CD4-positive, CD25-positive, alpha-beta regulatory T cell (primary cell): ENCODE data around the gene RLN1. TPM values are rescaled to one million over a fixed set of nuclear protein-coding genes. Genes with fewer than 3 reads are reported as not detected.
A peak's percentile ranks its signal among the peaks of the same experiment; 100 is the strongest.
"Not testable (repeated sequence)": the region's sequence is repeated elsewhere in the genome, so short reads cannot be mapped to it uniquely, and the experiment has no call there.

Experiments used
- ATAC-seq, 2 donors: fragments of 150-1000 bp; cut with Tn5 transposase; one replicate each; pipeline ENCODE4 v1.10.0; 2021; ENCODE audit warnings: low read depth in 2 of 2, moderate number of reproducible peaks in 2 of 2, moderate library complexity in 1 of 2
- DNase-seq, 3 donors: peaks; one replicate each; pipeline versions ENCODE4 v3.0.0 to v3.0.0-alpha.2; 2012 to 2022; ENCODE audit warnings: mixed read lengths in 1 of 3
- H3K27ac ChIP-seq: one replicate; pipeline ENCODE4 v1.7.0; 2013; ENCODE audit warnings: mild to moderate bottlenecking, low read length; ENCODE audit not compliant: insufficient read depth, poor library complexity, severe bottlenecking
- H3K27me3 ChIP-seq: one replicate; pipeline ENCODE4 v1.7.0; 2013; ENCODE audit warnings: low read length; ENCODE audit not compliant: control insufficient read depth, insufficient read depth
- H3K36me3 ChIP-seq: one replicate; pipeline ENCODE4 v1.7.0; 2013; ENCODE audit warnings: mild to moderate bottlenecking, low read length, moderate library complexity; ENCODE audit not compliant: control insufficient read depth, insufficient read depth
- H3K4me1 ChIP-seq: 2 replicates; pipeline ENCODE4 v1.7.0; 2013; ENCODE audit warnings: mild to moderate bottlenecking, low read length; ENCODE audit not compliant: insufficient read depth, control insufficient read depth, poor library complexity, severe bottlenecking
- H3K4me3 ChIP-seq: one replicate; pipeline ENCODE4 v1.7.0; 2013; ENCODE audit warnings: low read depth, mild to moderate bottlenecking, low read length, moderate library complexity
- H3K9me3 ChIP-seq, 2 experiments: 1 replicate in 1 of 2; 2 replicates in 1 of 2; pipeline ENCODE4 v1.7.0; 2013; ENCODE audit warnings: low read length in 2 of 2, mild to moderate bottlenecking in 1 of 2, moderate library complexity in 1 of 2; ENCODE audit not compliant: control insufficient read depth in 2 of 2
- H3K27ac Mint-ChIP-seq, 3 donors: one replicate each; pipeline ENCODE4 v1.8.0; 2020 to 2022; ENCODE audit warnings: mild to moderate bottlenecking in 3 of 3, mixed read lengths in 3 of 3, moderate library complexity in 2 of 3
- H3K27me3 Mint-ChIP-seq: one replicate; pipeline ENCODE4 v1.8.0; 2022; ENCODE audit warnings: mild to moderate bottlenecking, mixed read lengths
- H3K36me3 Mint-ChIP-seq: one replicate; pipeline ENCODE4 v1.8.0; 2020; ENCODE audit warnings: mixed read lengths
- H3K4me1 Mint-ChIP-seq, 4 donors: one replicate each; pipeline ENCODE4 v1.8.0; 2020 to 2022; ENCODE audit warnings: mixed read lengths in 4 of 4, mild to moderate bottlenecking in 1 of 4
- H3K4me3 Mint-ChIP-seq, 4 donors: one replicate each; pipeline ENCODE4 v1.8.0; 2020 to 2022; ENCODE audit warnings: mild to moderate bottlenecking in 4 of 4, mixed read lengths in 4 of 4, moderate library complexity in 3 of 4
- H3K9me3 Mint-ChIP-seq, 7 donors: one replicate each; pipeline ENCODE4 v1.8.0; 2020 to 2022; ENCODE audit warnings: mixed read lengths in 7 of 7, mild to moderate bottlenecking in 3 of 7, moderate library complexity in 2 of 7
- polyA plus RNA-seq, 4 donors: library from polyadenylated mRNA; unstranded; fragments of 300-500 nt; fragmentation: Illumina TruSeq; gene quantifications; one replicate each; pipeline ENCODE4 v1.2.3, GENCODE V29; 2021
- total RNA-seq: library from RNA; stranded (reverse); gene quantifications from one replicate; pipeline ENCODE4 v1.2.3, GENCODE V29; 2022

Gene RLN1
- total and polyA plus RNA-seq, 5 donors from 2014 or later, result 0.79 to 3.2 (median 2.6) TPM

GRCh38 chr9:5352637-5353248 is 13.1 kb upstream of the RLN1 start:
- Histone ChIP-seq H3K9me3 (peaks cover 0 to 2% of the 10 kb centered on the region in 2 experiments), H3K27me3 (no peaks in the 10 kb centered on the region), H3K27ac (no peak overlapping the region), H3K4me1 (peaks cover 23% of the 10 kb centered on the region), H3K4me3 (peak overlapping the region; percentile 42), H3K36me3 (peaks cover 7% of the 10 kb centered on the region)
- Mint-ChIP-seq H3K27ac (peak overlapping the region; percentile 21 to 74 (median 44)), H3K36me3 (peaks cover 15% of the 10 kb centered on the region), H3K27me3 (no peaks in the 10 kb centered on the region), H3K9me3 (peaks cover 1 to 8% (median 4%) of the 10 kb centered on the region in 7 donors), H3K4me1 (peaks cover 19 to 41% (median 27%) of the 10 kb centered on the region in 4 donors), H3K4me3 (peak overlapping the region in 3 of 4 donors; percentile 22 to 77 (median 59))
- ATAC-seq (peak; percentile 82 to 85), DNase-seq (peak in 2 of 3 donors; percentile 8 to 79)

GRCh38 chr9:5336688-5337087 is 3.0 kb downstream of the RLN1 start:
- H3K27me3 Mint-ChIP-seq, result no peaks in the 10 kb centered on the region
- H3K27ac Mint-ChIP-seq, result peak overlapping the region; percentile 58 to 87 (median 83)
- H3K36me3 Mint-ChIP-seq, result peaks cover 25% of the 10 kb centered on the region
- Histone ChIP-seq H3K27ac (no peak overlapping the region), H3K36me3 (no peaks in the 10 kb centered on the region), H3K9me3 (no peaks in the 10 kb centered on the region), H3K27me3 (no peaks in the 10 kb centered on the region), H3K4me3 (peak overlapping the region; percentile 64), H3K4me1 (peaks cover 18% of the 10 kb centered on the region)
- no peaks in the 10 kb centered on the region for H3K9me3 Mint-ChIP-seq
- ATAC-seq (peak; percentile 31 to 32), DNase-seq (peak in 2 of 3 donors; percentile 35 to 60)
- H3K4me1 Mint-ChIP-seq, result peaks cover 18 to 37% (median 26%) of the 10 kb centered on the region in 4 donors
- H3K4me3 Mint-ChIP-seq, result peak overlapping the region; percentile 38 to 76 (median 72)

GRCh38 chr9:5331276-5331675 is 8.4 kb downstream of the RLN1 start:
- H3K9me3 Mint-ChIP-seq, DNase-seq, H3K36me3 ChIP-seq, H3K4me1 ChIP-seq, H3K27ac Mint-ChIP-seq, H3K9me3 ChIP-seq, H3K27me3 ChIP-seq, H3K27ac ChIP-seq, H3K4me3 Mint-ChIP-seq, ATAC-seq, H3K4me3 ChIP-seq, H3K27me3 Mint-ChIP-seq: not testable (repeated sequence)
- Mint-ChIP-seq H3K4me1 (peaks cover 8 to 29% (median 18%) of the 10 kb centered on the region in 4 donors), H3K36me3 (peaks cover 54% of the 10 kb centered on the region)

- H3K9me3 Mint-ChIP-seq, result no peaks in the 10 kb centered on the region
- no peak overlapping the region for H3K4me3 Mint-ChIP-seq
- no peaks in the 10 kb centered on the region for H3K27me3 Mint-ChIP-seq
- H3K36me3 Mint-ChIP-seq, result peaks cover 35% of the 10 kb centered on the region
- no peak overlapping the region for H3K27ac ChIP-seq
- H3K4me1 ChIP-seq, result no peaks in the 10 kb centered on the region
- H3K36me3 ChIP-seq, result peaks cover 2% of the 10 kb centered on the region
- DNase-seq (no peak), ATAC-seq (no peak)
- H3K27me3 ChIP-seq, result no peaks in the 10 kb centered on the region
- peaks cover 0 to 12% (median 5%) of the 10 kb centered on the region in 4 donors for H3K4me1 Mint-ChIP-seq
- no peaks in the 10 kb centered on the region for H3K9me3 ChIP-seq
- H3K27ac Mint-ChIP-seq, result peak overlapping the region in 1 of 3 donors; percentile 49
- H3K4me3 ChIP-seq, result no peak overlapping the region
Observed at GRCh38 chr9:5326893-5327548, 12.7 kb downstream of the RLN1 start.

GRCh38 chr9:5326187-5326586 is 13.5 kb downstream of the RLN1 start:
- peak overlapping the region in 1 of 3 donors; percentile 49 for H3K27ac Mint-ChIP-seq
- H3K36me3 Mint-ChIP-seq, result peaks cover 34% of the 10 kb centered on the region
- H3K27ac ChIP-seq, result no peak overlapping the region
- no peaks in the 10 kb centered on the region for H3K27me3 ChIP-seq
- H3K4me3 ChIP-seq, result no peak overlapping the region
- DNase-seq, result no peak
- no peaks in the 10 kb centered on the region for H3K9me3 ChIP-seq
- no peak for ATAC-seq
- H3K4me3 Mint-ChIP-seq, result no peak overlapping the region
- H3K9me3 Mint-ChIP-seq, result no peaks in the 10 kb centered on the region
- peaks cover 0 to 12% (median 6%) of the 10 kb centered on the region in 4 donors for H3K4me1 Mint-ChIP-seq
- H3K27me3 Mint-ChIP-seq, result no peaks in the 10 kb centered on the region
- peaks cover 2% of the 10 kb centered on the region for H3K36me3 ChIP-seq
- H3K4me1 ChIP-seq, result no peaks in the 10 kb centered on the region

- H3K27ac ChIP-seq, H3K27ac Mint-ChIP-seq, H3K4me3 ChIP-seq, H3K9me3 Mint-ChIP-seq, DNase-seq, H3K27me3 ChIP-seq, H3K4me1 Mint-ChIP-seq, ATAC-seq, H3K4me1 ChIP-seq, H3K9me3 ChIP-seq, H3K36me3 ChIP-seq, H3K27me3 Mint-ChIP-seq, H3K4me3 Mint-ChIP-seq: not testable (repeated sequence)
- H3K36me3 Mint-ChIP-seq, result peaks cover 25% of the 10 kb centered on the region
Observed at GRCh38 chr9:5321601-5322000, 18.1 kb downstream of the RLN1 start.

- Histone ChIP-seq H3K4me3 (no peak overlapping the region), H3K36me3 (peaks cover 2% of the 10 kb centered on the region), H3K9me3 (peaks cover 0 to 2% of the 10 kb centered on the region in 2 experiments), H3K27ac (no peak overlapping the region), H3K4me1 (no peaks in the 10 kb centered on the region), H3K27me3 (no peaks in the 10 kb centered on the region)
- H3K27ac Mint-ChIP-seq, result no peak overlapping the region
- H3K27me3 Mint-ChIP-seq, result no peaks in the 10 kb centered on the region
- H3K4me3 Mint-ChIP-seq, result no peak overlapping the region
- peak in 1 of 3 donors; percentile 23 for DNase-seq
- peaks cover 0 to 4% (median 0%) of the 10 kb centered on the region in 4 donors for H3K4me1 Mint-ChIP-seq
- H3K9me3 Mint-ChIP-seq, result peaks cover 0 to 5% (median 2%) of the 10 kb centered on the region in 7 donors
- H3K36me3 Mint-ChIP-seq, result peaks cover 29% of the 10 kb centered on the region
- ATAC-seq, result no peak
Observed at GRCh38 chr9:5321058-5321457, 18.6 kb downstream of the RLN1 start.
